GM23338 (cell line): ENCODE measurements around the gene XKRX. TPM values are rescaled to one million over a fixed set of nuclear protein-coding genes. Genes with fewer than 3 reads are reported as not detected.

Experiments used
- ATAC-seq: fragments of 200-7000 bp; cut with Tn5 transposase; 3 replicates; pipeline ENCODE4 v1.9.1; 2020
- DNase-seq: peaks from one replicate; pipeline ENCODE4 v3.0.0-alpha.2; 2015; ENCODE audit warnings: low spot score
- H2AFZ ChIP-seq: fragments of 200-600 bp; sonication (generic); 2 replicates; pipeline ENCODE4 v1.8.0; 2016; ENCODE audit warnings: antibody characterized with exemption, mild to moderate bottlenecking, moderate library complexity
- H3F3A ChIP-seq: fragments of 200-600 bp; sonication (generic); replicated peaks from 2 replicates; pipeline ENCODE4 v1.8.0; 2017; ENCODE audit warnings: antibody characterized with exemption, mixed run types, low read depth
- H3K27ac ChIP-seq: fragments of 200-600 bp; sonication (generic); 2 replicates; pipeline ENCODE4 v1.6.1; 2016; ENCODE audit warnings: low read depth
- H3K27me3 ChIP-seq: fragments of 200-600 bp; sonication (generic); 2 replicates; pipeline ENCODE4 v1.8.0; 2016; ENCODE audit warnings: mild to moderate bottlenecking, mixed run types, moderate library complexity; ENCODE audit not compliant: insufficient read depth
- H3K36me3 ChIP-seq: fragments of 200-600 bp; sonication (generic); 2 replicates; pipeline ENCODE4 v1.8.0; 2016; ENCODE audit warnings: mild to moderate bottlenecking; ENCODE audit not compliant: insufficient read depth
- H3K4me1 ChIP-seq: fragments of 200-600 bp; sonication (generic); 2 replicates; pipeline ENCODE4 v1.8.0; 2016; ENCODE audit warnings: mild to moderate bottlenecking, moderate library complexity; ENCODE audit not compliant: insufficient read depth
- H3K4me2 ChIP-seq: fragments of 200-600 bp; sonication (generic); 2 replicates; pipeline ENCODE4 v1.7.1; 2017; ENCODE audit warnings: mixed run types
- H3K4me3 ChIP-seq: fragments of 200-600 bp; sonication (generic); 2 replicates; pipeline ENCODE4 v1.6.1; 2016; ENCODE audit warnings: mixed run types
- H3K79me2 ChIP-seq: fragments of 200-600 bp; sonication (generic); replicated peaks from 2 replicates; pipeline ENCODE4 v1.8.0; 2017; ENCODE audit warnings: mild to moderate bottlenecking; ENCODE audit not compliant: insufficient read depth
- H3K9me2 ChIP-seq: fragments of 200-600 bp; sonication (generic); 2 replicates; pipeline ENCODE4 v1.8.0; 2017; ENCODE audit not compliant: insufficient read depth
- H4K20me1 ChIP-seq: fragments of 200-600 bp; sonication (generic); replicated peaks from 2 replicates; pipeline ENCODE4 v1.8.0; 2017; ENCODE audit warnings: mild to moderate bottlenecking; ENCODE audit not compliant: insufficient read depth
- H3K27ac Mint-ChIP-seq: 2 replicates; pipeline ENCODE4 v1.8.0; 2020; ENCODE audit warnings: inconsistent platforms, mild to moderate bottlenecking, moderate library complexity, mixed read lengths
- H3K27me3 Mint-ChIP-seq: 3 replicates; pipeline ENCODE4 v1.8.0; 2022; ENCODE audit warnings: low read depth, mild to moderate bottlenecking, moderate library complexity, mixed read lengths, inconsistent platforms; ENCODE audit not compliant: insufficient read depth, poor library complexity
- H3K36me3 Mint-ChIP-seq: 3 replicates; pipeline ENCODE4 v1.8.0; 2021; ENCODE audit warnings: low read depth, mild to moderate bottlenecking, inconsistent platforms, moderate library complexity, mixed read lengths
- H3K4me1 Mint-ChIP-seq: 3 replicates; pipeline ENCODE4 v1.8.0; 2020; ENCODE audit warnings: mild to moderate bottlenecking, inconsistent platforms, mixed read lengths
- H3K4me3 Mint-ChIP-seq: 3 replicates; pipeline ENCODE4 v1.8.0; 2021; ENCODE audit warnings: moderate library complexity, mild to moderate bottlenecking, inconsistent platforms, mixed read lengths
- H3K9me3 Mint-ChIP-seq: 3 replicates; pipeline ENCODE4 v1.8.0; 2020; ENCODE audit warnings: moderate library complexity, mild to moderate bottlenecking, inconsistent platforms, mixed read lengths
- EZH2 ChIP-seq: fragments of 200-600 bp; sonication (generic); IDR thresholded peaks from one replicate; pipeline ENCODE4 v1.8.0; 2017; ENCODE audit warnings: antibody characterized with exemption, mild to moderate bottlenecking, low read depth; ENCODE audit not compliant: unreplicated experiment
- JUNB ChIP-seq: IDR thresholded peaks from one replicate; pipeline ENCODE4 v1.6.1; 2016; ENCODE audit warnings: antibody characterized with exemption; ENCODE audit not compliant: unreplicated experiment
- NANOG ChIP-seq: IDR thresholded peaks from 2 replicates; pipeline ENCODE4 v1.6.1; 2016; ENCODE audit warnings: antibody characterized with exemption, borderline replicate concordance
- ZNF114 ChIP-seq: fragments of 250-450 bp; sonication (Bioruptor Pico); IDR thresholded peaks from 2 replicates; pipeline ENCODE4 v1.5.0; 2020; ENCODE audit warnings: mild to moderate bottlenecking, moderate library complexity
- ZNF331 ChIP-seq: fragments of 250-450 bp; sonication (Bioruptor Pico); IDR thresholded peaks from 2 replicates; pipeline ENCODE4 v1.5.0; 2020; ENCODE audit warnings: low read depth, mild to moderate bottlenecking, moderate library complexity
- polyA plus RNA-seq: library from polyadenylated mRNA; unstranded; fragments of >200 nt; fragmentation: Nextera tagmentation; extraction: Ambion mirVana; gene quantifications from 2 replicates; pipeline ENCODE4 v1.2.1, GENCODE V29; 2016
- total RNA-seq: library from RNA; depleted of rRNA; stranded (reverse); fragments of >200 nt; shearing (Covaris generic); gene quantifications from 2 replicates; pipeline ENCODE4 v1.2.3, GENCODE V29; 2014
- TF ChIP-seq, protein P1 (sequence below), 2 experiments: fragments of 200-600 bp in 1 of 2; sonication (generic) in 1 of 2; conservative IDR thresholded peaks; 2 replicates each; pipeline versions ENCODE4 v1.5.1 to v1.6.1; 2016 to 2017; ENCODE audit warnings: antibody characterized with exemption in 2 of 2, low read depth in 2 of 2, mild to moderate bottlenecking in 2 of 2, moderate library complexity in 1 of 2
- TF ChIP-seq, protein P2 (sequence below): IDR thresholded peaks from 2 replicates; pipeline ENCODE4 v1.6.1; 2016; ENCODE audit warnings: antibody characterized with exemption
- TF ChIP-seq, protein P3 (sequence below): IDR thresholded peaks from one replicate; pipeline ENCODE4 v1.6.1; 2018; ENCODE audit warnings: antibody characterized with exemption; ENCODE audit not compliant: unreplicated experiment

XKRX gene
- total and polyA plus RNA-seq, 2 experiments from 2014 or later, result 0.16 to 0.83 TPM

DNA sequence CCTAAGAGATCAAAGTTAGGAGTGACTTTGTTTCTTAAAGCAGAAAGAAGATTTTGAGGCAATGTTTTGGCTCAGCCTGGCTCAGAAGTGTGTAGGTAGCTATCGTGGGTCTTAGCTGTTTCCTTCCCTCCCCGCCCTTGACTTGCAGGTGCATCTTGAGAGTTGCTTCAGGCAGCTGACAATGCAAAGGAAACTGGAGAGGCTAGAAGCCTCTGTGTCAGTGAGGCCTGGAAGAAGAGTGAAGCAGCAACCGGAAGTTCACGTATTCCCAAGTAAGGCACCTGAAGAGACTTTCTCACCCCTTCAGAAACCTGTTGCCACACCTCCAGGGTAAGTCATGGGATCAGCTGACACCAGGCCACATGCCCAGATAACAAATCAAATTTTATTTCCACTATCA lies 10.6 kb upstream of the XKRX start (continued):
- TF ChIP-seq, protein P1, sequence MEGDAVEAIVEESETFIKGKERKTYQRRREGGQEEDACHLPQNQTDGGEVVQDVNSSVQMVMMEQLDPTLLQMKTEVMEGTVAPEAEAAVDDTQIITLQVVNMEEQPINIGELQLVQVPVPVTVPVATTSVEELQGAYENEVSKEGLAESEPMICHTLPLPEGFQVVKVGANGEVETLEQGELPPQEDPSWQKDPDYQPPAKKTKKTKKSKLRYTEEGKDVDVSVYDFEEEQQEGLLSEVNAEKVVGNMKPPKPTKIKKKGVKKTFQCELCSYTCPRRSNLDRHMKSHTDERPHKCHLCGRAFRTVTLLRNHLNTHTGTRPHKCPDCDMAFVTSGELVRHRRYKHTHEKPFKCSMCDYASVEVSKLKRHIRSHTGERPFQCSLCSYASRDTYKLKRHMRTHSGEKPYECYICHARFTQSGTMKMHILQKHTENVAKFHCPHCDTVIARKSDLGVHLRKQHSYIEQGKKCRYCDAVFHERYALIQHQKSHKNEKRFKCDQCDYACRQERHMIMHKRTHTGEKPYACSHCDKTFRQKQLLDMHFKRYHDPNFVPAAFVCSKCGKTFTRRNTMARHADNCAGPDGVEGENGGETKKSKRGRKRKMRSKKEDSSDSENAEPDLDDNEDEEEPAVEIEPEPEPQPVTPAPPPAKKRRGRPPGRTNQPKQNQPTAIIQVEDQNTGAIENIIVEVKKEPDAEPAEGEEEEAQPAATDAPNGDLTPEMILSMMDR (conservative IDR thresholded peaks at IDR 0.05; ENCODE audit: low read depth in 2 of 2), result no peak
- TF ChIP-seq, protein P2, sequence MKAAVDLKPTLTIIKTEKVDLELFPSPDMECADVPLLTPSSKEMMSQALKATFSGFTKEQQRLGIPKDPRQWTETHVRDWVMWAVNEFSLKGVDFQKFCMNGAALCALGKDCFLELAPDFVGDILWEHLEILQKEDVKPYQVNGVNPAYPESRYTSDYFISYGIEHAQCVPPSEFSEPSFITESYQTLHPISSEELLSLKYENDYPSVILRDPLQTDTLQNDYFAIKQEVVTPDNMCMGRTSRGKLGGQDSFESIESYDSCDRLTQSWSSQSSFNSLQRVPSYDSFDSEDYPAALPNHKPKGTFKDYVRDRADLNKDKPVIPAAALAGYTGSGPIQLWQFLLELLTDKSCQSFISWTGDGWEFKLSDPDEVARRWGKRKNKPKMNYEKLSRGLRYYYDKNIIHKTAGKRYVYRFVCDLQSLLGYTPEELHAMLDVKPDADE, result no peak
- TF ChIP-seq, protein P3, sequence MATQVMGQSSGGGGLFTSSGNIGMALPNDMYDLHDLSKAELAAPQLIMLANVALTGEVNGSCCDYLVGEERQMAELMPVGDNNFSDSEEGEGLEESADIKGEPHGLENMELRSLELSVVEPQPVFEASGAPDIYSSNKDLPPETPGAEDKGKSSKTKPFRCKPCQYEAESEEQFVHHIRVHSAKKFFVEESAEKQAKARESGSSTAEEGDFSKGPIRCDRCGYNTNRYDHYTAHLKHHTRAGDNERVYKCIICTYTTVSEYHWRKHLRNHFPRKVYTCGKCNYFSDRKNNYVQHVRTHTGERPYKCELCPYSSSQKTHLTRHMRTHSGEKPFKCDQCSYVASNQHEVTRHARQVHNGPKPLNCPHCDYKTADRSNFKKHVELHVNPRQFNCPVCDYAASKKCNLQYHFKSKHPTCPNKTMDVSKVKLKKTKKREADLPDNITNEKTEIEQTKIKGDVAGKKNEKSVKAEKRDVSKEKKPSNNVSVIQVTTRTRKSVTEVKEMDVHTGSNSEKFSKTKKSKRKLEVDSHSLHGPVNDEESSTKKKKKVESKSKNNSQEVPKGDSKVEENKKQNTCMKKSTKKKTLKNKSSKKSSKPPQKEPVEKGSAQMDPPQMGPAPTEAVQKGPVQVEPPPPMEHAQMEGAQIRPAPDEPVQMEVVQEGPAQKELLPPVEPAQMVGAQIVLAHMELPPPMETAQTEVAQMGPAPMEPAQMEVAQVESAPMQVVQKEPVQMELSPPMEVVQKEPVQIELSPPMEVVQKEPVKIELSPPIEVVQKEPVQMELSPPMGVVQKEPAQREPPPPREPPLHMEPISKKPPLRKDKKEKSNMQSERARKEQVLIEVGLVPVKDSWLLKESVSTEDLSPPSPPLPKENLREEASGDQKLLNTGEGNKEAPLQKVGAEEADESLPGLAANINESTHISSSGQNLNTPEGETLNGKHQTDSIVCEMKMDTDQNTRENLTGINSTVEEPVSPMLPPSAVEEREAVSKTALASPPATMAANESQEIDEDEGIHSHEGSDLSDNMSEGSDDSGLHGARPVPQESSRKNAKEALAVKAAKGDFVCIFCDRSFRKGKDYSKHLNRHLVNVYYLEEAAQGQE, result no peak
- TF ChIP-seq ZNF114 (CRISPR knock-in tag), result no peak
- TF ChIP-seq JUNB, result no peak
- TF ChIP-seq EZH2, result no peak
- TF ChIP-seq NANOG, result no peak

DNA sequence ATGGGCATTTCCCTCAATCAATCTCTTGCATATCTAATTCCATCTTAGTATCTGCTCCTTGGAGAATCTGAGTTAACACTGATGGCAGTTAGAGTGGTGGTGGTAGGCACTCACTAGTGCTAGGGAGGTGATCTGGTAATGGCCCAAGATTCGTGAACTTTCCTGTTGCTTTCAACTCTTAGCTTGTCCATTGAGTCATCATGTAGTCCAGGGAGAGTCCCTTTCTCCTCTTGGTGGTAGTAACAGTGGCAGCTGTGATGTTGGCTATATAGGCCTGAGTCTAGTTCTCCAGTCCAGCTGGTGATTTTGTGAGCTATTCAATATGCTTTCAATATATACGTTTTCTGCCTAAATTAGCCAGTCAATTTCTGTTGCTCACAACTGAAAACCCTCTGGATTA lies 7.0 kb upstream of the XKRX start:
- Mint-ChIP-seq H3K27ac (no peak overlapping the region), H3K27me3 (peaks cover 2% of the 10 kb centered on the region), H3K36me3 (peaks cover 3% of the 10 kb centered on the region; the same call in 1 of the 3 replicates), H3K4me3 (no peak overlapping the region), H3K4me1 (peaks cover 2% of the 10 kb centered on the region), H3K9me3 (no peaks in the 10 kb centered on the region; the same call in 2 of the 3 replicates)
- H3K27ac ChIP-seq, result no peak overlapping the region
- TF ChIP-seq ZNF114 (CRISPR knock-in tag) (no peak), ZNF331 (no peak), JUNB (no peak), NANOG (no peak), EZH2 (no peak)
- TF ChIP-seq, protein P2, result no peak
- H3K4me1 ChIP-seq, result no peaks in the 10 kb centered on the region
- H3K4me3 ChIP-seq, result no peak overlapping the region
- H3F3A ChIP-seq, result no peaks in the 10 kb centered on the region
- H3K79me2 ChIP-seq, result no peaks in the 10 kb centered on the region
- no peaks in the 10 kb centered on the region for H4K20me1 ChIP-seq
- DNase-seq, result no peak
- no peak overlapping the region for H2AFZ ChIP-seq
- no peaks in the 10 kb centered on the region for H3K27me3 ChIP-seq
- no peaks in the 10 kb centered on the region for H3K36me3 ChIP-seq
- H3K9me2 ChIP-seq, result no peaks in the 10 kb centered on the region
- no peak overlapping the region for H3K4me2 ChIP-seq
- no peak for ATAC-seq
